SK-N-SH (cell line): ENCODE results near the gene COL4A2. TPM values are rescaled to one million over a fixed set of nuclear protein-coding genes. Genes with fewer than 3 reads are reported as not detected.

ENCODE experiments used
- CTCF ChIA-PET: fragments of 300-600, 350-600 bp; formaldehyde crosslinking; extraction: SDS; loops from one replicate; lab custom pipeline; 2021; lab: Yijun Ruan, JAX
- POLR2A ChIA-PET: fragments of 350-600 bp; sonication (Branson Sonifier 250); formaldehyde crosslinking; extraction: SDS; loops from one replicate; lab custom pipeline; 2020; ENCODE audit warnings: antibody characterized with exemption, inconsistent platforms; lab: Yijun Ruan, JAX
- DNase-seq: peaks from one replicate; pipeline ENCODE4 v3.0.0; 2012
- H2AFZ ChIP-seq: fragments of 200-600 bp; sonication (generic); 2 replicates; pipeline ENCODE4 v1.8.1; 2016; ENCODE audit warnings: antibody characterized with exemption, mild to moderate bottlenecking, low read depth
- H3F3A ChIP-seq: fragments of 200-600 bp; sonication (generic); replicated peaks from 2 replicates; pipeline ENCODE3; 2016; ENCODE audit warnings: antibody characterized with exemption, mild to moderate bottlenecking; ENCODE audit not compliant: insufficient read depth
- H3K27ac ChIP-seq, 2 experiments: fragments of 200-500 bp in 1 of 2; fragments of 200-600 bp in 1 of 2; sonication (Bioruptor generic) in 1 of 2; sonication (generic), shearing (Covaris generic) in 1 of 2; 2 replicates each; pipeline versions ENCODE4 v1.5.1 to v1.6.1; 2014 to 2016; ENCODE audit warnings: low read depth in 2 of 2, inconsistent platforms in 1 of 2, low read length in 1 of 2, mild to moderate bottlenecking in 1 of 2, mixed read lengths in 1 of 2
- H3K27me3 ChIP-seq: fragments of 200-600 bp; sonication (generic), shearing (Covaris generic); 2 replicates; pipeline ENCODE4 v1.6.1; 2016; ENCODE audit warnings: mixed run types; ENCODE audit not compliant: insufficient read depth
- H3K36me3 ChIP-seq, 2 experiments: fragments of 200-500 bp in 1 of 2; fragments of 200-600 bp in 1 of 2; sonication (Bioruptor generic) in 1 of 2; sonication (generic) in 1 of 2; replicated peaks in 1 of 2; 2 replicates each; pipeline versions ENCODE3 to v1.5.1; 2014 to 2016; ENCODE audit warnings: low read length in 1 of 2, mild to moderate bottlenecking in 1 of 2; ENCODE audit not compliant: insufficient read depth in 2 of 2, control insufficient read depth in 1 of 2
- H3K4me1 ChIP-seq, 2 experiments: fragments of 200-500 bp in 1 of 2; fragments of 200-600 bp in 1 of 2; sonication (Bioruptor generic) in 1 of 2; sonication (generic), shearing (Covaris generic) in 1 of 2; 2 replicates each; pipeline versions ENCODE4 v1.5.1 to v1.6.1; 2014 to 2016; ENCODE audit warnings: low read depth in 1 of 2, low read length in 1 of 2, mixed run types in 1 of 2; ENCODE audit not compliant: insufficient read depth in 2 of 2, control insufficient read depth in 1 of 2
- H3K4me2 ChIP-seq: fragments of 200-600 bp; sonication (generic), shearing (Covaris generic); 2 replicates; pipeline ENCODE4 v1.6.1; 2017; ENCODE audit warnings: mixed run types
- H3K4me3 ChIP-seq, 2 experiments: fragments of 200-500 bp in 1 of 2; fragments of 200-600 bp in 1 of 2; sonication (Bioruptor generic) in 1 of 2; sonication (generic), shearing (Covaris generic) in 1 of 2; 2 replicates each; pipeline versions ENCODE4 v1.5.1 to v1.8.1; 2014 to 2016; ENCODE audit warnings: low read depth in 2 of 2, inconsistent platforms in 1 of 2, low read length in 1 of 2, mild to moderate bottlenecking in 1 of 2, mixed read lengths in 1 of 2, moderate library complexity in 1 of 2
- H3K79me2 ChIP-seq: fragments of 200-600 bp; sonication (generic); 2 replicates; pipeline ENCODE4 v1.8.1; 2017; ENCODE audit warnings: mild to moderate bottlenecking; ENCODE audit not compliant: insufficient read depth
- H3K9ac ChIP-seq: fragments of 200-600 bp; sonication (generic); 2 replicates; pipeline ENCODE4 v1.6.1; 2017; ENCODE audit warnings: mixed run types
- H3K9me2 ChIP-seq: fragments of 200-600 bp; sonication (generic); 2 replicates; pipeline ENCODE4 v1.6.1; 2017; ENCODE audit warnings: mixed run types
- H3K9me3 ChIP-seq: fragments of 200-600 bp; sonication (generic); 2 replicates; pipeline ENCODE4 v1.6.1; 2017; ENCODE audit warnings: mixed run types, mild to moderate bottlenecking, moderate library complexity
- H4K20me1 ChIP-seq: fragments of 200-600 bp; sonication (generic); 2 replicates; pipeline ENCODE4 v1.6.1; 2017; ENCODE audit warnings: mild to moderate bottlenecking, mixed run types; ENCODE audit not compliant: insufficient read depth
- CHD2 ChIP-seq: fragments of 150-350 bp; IDR thresholded peaks from 2 replicates; pipeline ENCODE4 v1.6.1; 2018; ENCODE audit warnings: low read length; ENCODE audit not compliant: partially characterized antibody
- ELF1 ChIP-seq: IDR thresholded peaks from 2 replicates; pipeline ENCODE4 v1.4.0; 2012
- EP300 ChIP-seq, 2 experiments: IDR thresholded peaks; 2 replicates each; pipeline versions ENCODE4 v1.4.0 to v1.6.1; 2012; ENCODE audit warnings: borderline replicate concordance in 1 of 2, low read depth in 1 of 2, low read length in 1 of 2
- EZH2phosphoT487 ChIP-seq: fragments of 200-600 bp; sonication (generic); IDR thresholded peaks from 2 replicates; pipeline ENCODE4 v1.6.1; 2017; ENCODE audit warnings: low read depth, mixed run types, mild to moderate bottlenecking, antibody characterized with exemption, moderate library complexity, borderline replicate concordance
- FOSL2 ChIP-seq: IDR thresholded peaks from 2 replicates; pipeline ENCODE4 v1.4.0; 2012; ENCODE audit warnings: low read depth, mild to moderate bottlenecking, moderate library complexity, borderline replicate concordance
- FOXM1 ChIP-seq: IDR thresholded peaks from 2 replicates; pipeline ENCODE4 v1.4.0; 2012; ENCODE audit warnings: low read depth, mild to moderate bottlenecking
- JUND ChIP-seq: IDR thresholded peaks from 2 replicates; pipeline ENCODE4 v1.4.0; 2012
- NRF1 ChIP-seq: IDR thresholded peaks from 2 replicates; pipeline ENCODE4 v1.6.1; 2012; ENCODE audit warnings: low read depth, mild to moderate bottlenecking, low read length
- POLR2AphosphoS5 ChIP-seq: IDR thresholded peaks from 2 replicates; pipeline ENCODE4 v1.6.1; 2012; ENCODE audit warnings: low read depth, low read length
- RAD21 ChIP-seq: IDR thresholded peaks from 2 replicates; pipeline ENCODE4 v1.6.1; 2012; ENCODE audit warnings: mild to moderate bottlenecking, low read length
- RFX5 ChIP-seq: IDR thresholded peaks from 2 replicates; pipeline ENCODE4 v1.6.1; 2012; ENCODE audit warnings: mild to moderate bottlenecking, improper control_type of control experiment, low read length
- RXRA ChIP-seq: IDR thresholded peaks from 2 replicates; pipeline ENCODE4 v1.4.0; 2012; ENCODE audit warnings: low read depth, mild to moderate bottlenecking, borderline replicate concordance
- TAF1 ChIP-seq: IDR thresholded peaks from 2 replicates; pipeline ENCODE4 v1.6.1; 2012; ENCODE audit warnings: low read depth, mild to moderate bottlenecking, low read length, moderate library complexity, borderline replicate concordance
- TEAD4 ChIP-seq: IDR thresholded peaks from 2 replicates; pipeline ENCODE4 v1.4.0; 2012; ENCODE audit warnings: mild to moderate bottlenecking, borderline replicate concordance; ENCODE audit not compliant: insufficient read depth
- YY1 ChIP-seq: IDR thresholded peaks from 2 replicates; pipeline ENCODE4 v1.4.0; 2012; ENCODE audit warnings: low read depth, mild to moderate bottlenecking
- WGBS: methylation state at CpG from one replicate; pipeline ENCODE4 v1.1.6; 2017; ENCODE audit warnings: low lambda C conversion rate; 5-methylcytosine and 5-hydroxymethylcytosine counted together
- polyA plus RNA-seq, 3 experiments: library from polyadenylated mRNA; depleted of rRNA; stranded (reverse); fragments of >200 nt; gene quantifications; 2 replicates each; pipeline ENCODE4 v1.2.3, GENCODE V29; 2012
- TF ChIP-seq, protein P1 (sequence below): IDR thresholded peaks from 2 replicates; pipeline ENCODE4 v1.4.0; 2012; ENCODE audit warnings: low read depth, borderline replicate concordance
- TF ChIP-seq, protein P2 (sequence below): IDR thresholded peaks from 2 replicates; pipeline ENCODE4 v1.4.0; 2012; ENCODE audit warnings: low read depth
- TF ChIP-seq, protein P3 (sequence below): fragments of 200-600 bp; sonication (generic); IDR thresholded peaks from 2 replicates; pipeline ENCODE4 v1.6.1; 2017; ENCODE audit warnings: antibody characterized with exemption, mild to moderate bottlenecking, moderate library complexity
- TF ChIP-seq, protein P4 (sequence below): IDR thresholded peaks from 2 replicates; pipeline ENCODE4 v1.4.0; 2012; ENCODE audit warnings: low read depth, borderline replicate concordance
- TF ChIP-seq, protein P5 (sequence below): fragments of 150-350 bp; IDR thresholded peaks from 2 replicates; pipeline ENCODE4 v1.6.1; 2016; ENCODE audit warnings: mild to moderate bottlenecking, low read depth, low read length

The COL4A2 gene
- polyA plus RNA-seq, 1 of the 3 experiments (the other 2 are of a cell fraction) = 137 TPM

DNA sequence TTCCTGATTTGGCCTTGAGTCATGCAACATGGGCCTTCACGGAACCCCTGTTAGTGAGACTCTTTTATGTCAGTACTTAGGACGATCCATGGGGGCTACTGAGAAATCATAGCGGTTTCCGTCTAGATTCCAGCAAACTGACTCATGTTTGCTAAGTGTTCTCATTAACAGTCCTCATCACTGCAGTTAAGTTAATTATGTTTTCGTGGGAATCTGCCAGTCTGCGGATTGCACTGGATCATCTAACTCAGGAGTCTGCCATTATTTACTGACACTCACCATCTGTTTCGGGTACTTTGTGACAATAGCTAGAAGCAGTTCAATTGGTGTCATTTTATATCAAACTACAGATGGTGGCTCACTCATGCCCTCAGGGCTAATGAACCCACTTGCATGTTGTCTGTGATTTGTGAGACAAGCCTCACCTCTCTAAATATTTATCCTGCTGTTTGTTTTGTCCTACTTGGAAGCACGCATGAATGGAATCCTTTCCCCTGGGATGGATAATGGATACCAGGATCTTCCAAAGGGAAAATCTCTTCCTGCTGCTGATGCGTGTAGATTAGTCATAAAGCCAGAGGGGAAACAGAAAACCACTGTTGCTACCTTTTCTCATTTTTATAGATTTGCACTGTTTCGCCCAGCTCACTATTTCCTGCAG lies 192.7 kb downstream of the COL4A2 start:
- Histone ChIP-seq H3F3A (peaks cover 4% of the 10 kb centered on the region), H3K9me2 (no peaks in the 10 kb centered on the region), H3K79me2 (no peaks in the 10 kb centered on the region), H3K27ac (no peak overlapping the region; a peak in 1 of 4 replicates), H2AFZ (no peak overlapping the region), H3K9me3 (no peaks in the 10 kb centered on the region), H3K9ac (no peak overlapping the region), H3K4me3 (no peak overlapping the region), H3K4me1 (no peaks in the 10 kb centered on the region; a peak in 1 of 4 replicates), H3K36me3 (peaks cover 27 to 62% of the 10 kb centered on the region in 2 experiments), H3K4me2 (no peak overlapping the region), H3K27me3 (no peaks in the 10 kb centered on the region), H4K20me1 (no peaks in the 10 kb centered on the region)
- TF ChIP-seq, protein P1, sequence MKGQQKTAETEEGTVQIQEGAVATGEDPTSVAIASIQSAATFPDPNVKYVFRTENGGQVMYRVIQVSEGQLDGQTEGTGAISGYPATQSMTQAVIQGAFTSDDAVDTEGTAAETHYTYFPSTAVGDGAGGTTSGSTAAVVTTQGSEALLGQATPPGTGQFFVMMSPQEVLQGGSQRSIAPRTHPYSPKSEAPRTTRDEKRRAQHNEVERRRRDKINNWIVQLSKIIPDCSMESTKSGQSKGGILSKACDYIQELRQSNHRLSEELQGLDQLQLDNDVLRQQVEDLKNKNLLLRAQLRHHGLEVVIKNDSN = no peak
- TF ChIP-seq TAF1 (no peak), RFX5 (no peak), TEAD4 (no peak), JUND (no peak), RAD21 (no peak), CHD2 (no peak), ELF1 (no peak), RXRA (no peak), FOSL2 (no peak), EZH2phosphoT487 (no peak), NRF1 (no peak), EP300 (IDR thresholded peaks at IDR 0.05; ENCODE audit: borderline replicate concordance in 1 of 2, low read depth in 1 of 2, low read length in 1 of 2) (no peak)
- TF ChIP-seq, protein P2, sequence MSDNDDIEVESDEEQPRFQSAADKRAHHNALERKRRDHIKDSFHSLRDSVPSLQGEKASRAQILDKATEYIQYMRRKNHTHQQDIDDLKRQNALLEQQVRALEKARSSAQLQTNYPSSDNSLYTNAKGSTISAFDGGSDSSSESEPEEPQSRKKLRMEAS = no peak
- ChIA-PET POLR2A (no interaction called here), CTCF (interaction anchor here (1.2 kb wide), 1 partner anchor 87 kb away, joined by 3 read pairs; no protein-coding TSS in a partner anchor)
- no peak for DNase-seq
- 77% methylated on average over 10 of the region's 10 CpGs for WGBS

DNA sequence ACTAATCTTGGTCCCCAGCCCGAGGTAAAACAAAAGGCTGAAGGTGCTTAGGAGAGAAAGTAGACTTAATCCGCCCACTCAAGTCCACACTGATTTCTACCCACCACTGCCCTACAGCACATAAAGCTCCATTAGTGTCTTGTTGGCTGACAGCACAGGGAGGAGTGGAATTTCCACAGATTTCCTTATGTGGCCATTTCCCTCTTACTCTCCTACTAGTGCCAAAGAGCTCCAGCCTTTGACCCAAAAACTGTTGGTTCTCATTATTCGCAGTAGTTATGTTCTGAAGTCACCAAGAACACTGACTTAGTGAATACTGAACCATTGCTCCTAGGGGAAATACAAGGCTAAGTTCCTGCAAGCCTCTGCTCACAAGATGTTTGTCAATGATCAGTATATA lies 193.3 kb downstream of the COL4A2 start:
- Histone ChIP-seq H3F3A (peaks cover 4% of the 10 kb centered on the region), H4K20me1 (no peaks in the 10 kb centered on the region), H3K79me2 (no peaks in the 10 kb centered on the region), H3K9me2 (no peaks in the 10 kb centered on the region), H2AFZ (no peak overlapping the region), H3K27ac (no peak overlapping the region), H3K4me2 (no peak overlapping the region), H3K9me3 (no peaks in the 10 kb centered on the region), H3K9ac (no peak overlapping the region), H3K36me3 (peaks cover 27 to 56% of the 10 kb centered on the region in 2 experiments), H3K4me1 (no peaks in the 10 kb centered on the region; a peak in 1 of 4 replicates), H3K4me3 (no peak overlapping the region), H3K27me3 (no peaks in the 10 kb centered on the region)
- POLR2A ChIA-PET = no interaction called here
- DNase-seq = no peak
- 93% methylated on average over 3 of the region's 3 CpGs for WGBS
- CTCF ChIA-PET = interaction anchor here (1.2 kb wide), 1 partner anchor 88 kb away, joined by 3 read pairs; no protein-coding TSS in a partner anchor
- TF ChIP-seq POLR2AphosphoS5 (no peak), RFX5 (no peak), EP300 (IDR thresholded peaks at IDR 0.05; ENCODE audit: borderline replicate concordance in 1 of 2, low read depth in 1 of 2, low read length in 1 of 2) (no peak), FOXM1 (no peak), YY1 (no peak), ELF1 (no peak), EZH2phosphoT487 (no peak), JUND (no peak)
- TF ChIP-seq, protein P3, sequence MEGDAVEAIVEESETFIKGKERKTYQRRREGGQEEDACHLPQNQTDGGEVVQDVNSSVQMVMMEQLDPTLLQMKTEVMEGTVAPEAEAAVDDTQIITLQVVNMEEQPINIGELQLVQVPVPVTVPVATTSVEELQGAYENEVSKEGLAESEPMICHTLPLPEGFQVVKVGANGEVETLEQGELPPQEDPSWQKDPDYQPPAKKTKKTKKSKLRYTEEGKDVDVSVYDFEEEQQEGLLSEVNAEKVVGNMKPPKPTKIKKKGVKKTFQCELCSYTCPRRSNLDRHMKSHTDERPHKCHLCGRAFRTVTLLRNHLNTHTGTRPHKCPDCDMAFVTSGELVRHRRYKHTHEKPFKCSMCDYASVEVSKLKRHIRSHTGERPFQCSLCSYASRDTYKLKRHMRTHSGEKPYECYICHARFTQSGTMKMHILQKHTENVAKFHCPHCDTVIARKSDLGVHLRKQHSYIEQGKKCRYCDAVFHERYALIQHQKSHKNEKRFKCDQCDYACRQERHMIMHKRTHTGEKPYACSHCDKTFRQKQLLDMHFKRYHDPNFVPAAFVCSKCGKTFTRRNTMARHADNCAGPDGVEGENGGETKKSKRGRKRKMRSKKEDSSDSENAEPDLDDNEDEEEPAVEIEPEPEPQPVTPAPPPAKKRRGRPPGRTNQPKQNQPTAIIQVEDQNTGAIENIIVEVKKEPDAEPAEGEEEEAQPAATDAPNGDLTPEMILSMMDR = no peak
- TF ChIP-seq, protein P4, sequence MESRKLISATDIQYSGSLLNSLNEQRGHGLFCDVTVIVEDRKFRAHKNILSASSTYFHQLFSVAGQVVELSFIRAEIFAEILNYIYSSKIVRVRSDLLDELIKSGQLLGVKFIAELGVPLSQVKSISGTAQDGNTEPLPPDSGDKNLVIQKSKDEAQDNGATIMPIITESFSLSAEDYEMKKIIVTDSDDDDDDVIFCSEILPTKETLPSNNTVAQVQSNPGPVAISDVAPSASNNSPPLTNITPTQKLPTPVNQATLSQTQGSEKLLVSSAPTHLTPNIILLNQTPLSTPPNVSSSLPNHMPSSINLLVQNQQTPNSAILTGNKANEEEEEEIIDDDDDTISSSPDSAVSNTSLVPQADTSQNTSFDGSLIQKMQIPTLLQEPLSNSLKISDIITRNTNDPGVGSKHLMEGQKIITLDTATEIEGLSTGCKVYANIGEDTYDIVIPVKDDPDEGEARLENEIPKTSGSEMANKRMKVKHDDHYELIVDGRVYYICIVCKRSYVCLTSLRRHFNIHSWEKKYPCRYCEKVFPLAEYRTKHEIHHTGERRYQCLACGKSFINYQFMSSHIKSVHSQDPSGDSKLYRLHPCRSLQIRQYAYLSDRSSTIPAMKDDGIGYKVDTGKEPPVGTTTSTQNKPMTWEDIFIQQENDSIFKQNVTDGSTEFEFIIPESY = no peak
- TF ChIP-seq, protein P5, sequence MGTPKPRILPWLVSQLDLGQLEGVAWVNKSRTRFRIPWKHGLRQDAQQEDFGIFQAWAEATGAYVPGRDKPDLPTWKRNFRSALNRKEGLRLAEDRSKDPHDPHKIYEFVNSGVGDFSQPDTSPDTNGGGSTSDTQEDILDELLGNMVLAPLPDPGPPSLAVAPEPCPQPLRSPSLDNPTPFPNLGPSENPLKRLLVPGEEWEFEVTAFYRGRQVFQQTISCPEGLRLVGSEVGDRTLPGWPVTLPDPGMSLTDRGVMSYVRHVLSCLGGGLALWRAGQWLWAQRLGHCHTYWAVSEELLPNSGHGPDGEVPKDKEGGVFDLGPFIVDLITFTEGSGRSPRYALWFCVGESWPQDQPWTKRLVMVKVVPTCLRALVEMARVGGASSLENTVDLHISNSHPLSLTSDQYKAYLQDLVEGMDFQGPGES = no peak
